SK-N-SH (cell line): ENCODE results near the gene EBF3. TPM values are rescaled to one million over a fixed set of nuclear protein-coding genes. Genes with fewer than 3 reads are reported as not detected.

Source experiments
- CTCF ChIA-PET: fragments of 300-600, 350-600 bp; formaldehyde crosslinking; extraction: SDS; loops from one replicate; lab custom pipeline; 2021; lab: Yijun Ruan, JAX
- POLR2A ChIA-PET: fragments of 350-600 bp; sonication (Branson Sonifier 250); formaldehyde crosslinking; extraction: SDS; loops from one replicate; lab custom pipeline; 2020; ENCODE audit warnings: antibody characterized with exemption, inconsistent platforms; lab: Yijun Ruan, JAX
- DNase-seq: peaks from one replicate; pipeline ENCODE4 v3.0.0; 2012
- H2AFZ ChIP-seq: fragments of 200-600 bp; sonication (generic); 2 replicates; pipeline ENCODE4 v1.8.1; 2016; ENCODE audit warnings: antibody characterized with exemption, mild to moderate bottlenecking, low read depth
- H3F3A ChIP-seq: fragments of 200-600 bp; sonication (generic); replicated peaks from 2 replicates; pipeline ENCODE3; 2016; ENCODE audit warnings: antibody characterized with exemption, mild to moderate bottlenecking; ENCODE audit not compliant: insufficient read depth
- H3K27ac ChIP-seq, 2 experiments: fragments of 200-500 bp in 1 of 2; fragments of 200-600 bp in 1 of 2; sonication (Bioruptor generic) in 1 of 2; sonication (generic), shearing (Covaris generic) in 1 of 2; 2 replicates each; pipeline versions ENCODE4 v1.5.1 to v1.6.1; 2014 to 2016; ENCODE audit warnings: low read depth in 2 of 2, inconsistent platforms in 1 of 2, low read length in 1 of 2, mild to moderate bottlenecking in 1 of 2, mixed read lengths in 1 of 2
- H3K27me3 ChIP-seq: fragments of 200-600 bp; sonication (generic), shearing (Covaris generic); 2 replicates; pipeline ENCODE4 v1.6.1; 2016; ENCODE audit warnings: mixed run types; ENCODE audit not compliant: insufficient read depth
- H3K36me3 ChIP-seq, 2 experiments: fragments of 200-500 bp in 1 of 2; fragments of 200-600 bp in 1 of 2; sonication (Bioruptor generic) in 1 of 2; sonication (generic) in 1 of 2; replicated peaks in 1 of 2; 2 replicates each; pipeline versions ENCODE3 to v1.5.1; 2014 to 2016; ENCODE audit warnings: low read length in 1 of 2, mild to moderate bottlenecking in 1 of 2; ENCODE audit not compliant: insufficient read depth in 2 of 2, control insufficient read depth in 1 of 2
- H3K4me1 ChIP-seq, 2 experiments: fragments of 200-500 bp in 1 of 2; fragments of 200-600 bp in 1 of 2; sonication (Bioruptor generic) in 1 of 2; sonication (generic), shearing (Covaris generic) in 1 of 2; 2 replicates each; pipeline versions ENCODE4 v1.5.1 to v1.6.1; 2014 to 2016; ENCODE audit warnings: low read depth in 1 of 2, low read length in 1 of 2, mixed run types in 1 of 2; ENCODE audit not compliant: insufficient read depth in 2 of 2, control insufficient read depth in 1 of 2
- H3K4me2 ChIP-seq: fragments of 200-600 bp; sonication (generic), shearing (Covaris generic); 2 replicates; pipeline ENCODE4 v1.6.1; 2017; ENCODE audit warnings: mixed run types
- H3K4me3 ChIP-seq, 2 experiments: fragments of 200-500 bp in 1 of 2; fragments of 200-600 bp in 1 of 2; sonication (Bioruptor generic) in 1 of 2; sonication (generic), shearing (Covaris generic) in 1 of 2; 2 replicates each; pipeline versions ENCODE4 v1.5.1 to v1.8.1; 2014 to 2016; ENCODE audit warnings: low read depth in 2 of 2, inconsistent platforms in 1 of 2, low read length in 1 of 2, mild to moderate bottlenecking in 1 of 2, mixed read lengths in 1 of 2, moderate library complexity in 1 of 2
- H3K79me2 ChIP-seq: fragments of 200-600 bp; sonication (generic); 2 replicates; pipeline ENCODE4 v1.8.1; 2017; ENCODE audit warnings: mild to moderate bottlenecking; ENCODE audit not compliant: insufficient read depth
- H3K9ac ChIP-seq: fragments of 200-600 bp; sonication (generic); 2 replicates; pipeline ENCODE4 v1.6.1; 2017; ENCODE audit warnings: mixed run types
- H3K9me2 ChIP-seq: fragments of 200-600 bp; sonication (generic); 2 replicates; pipeline ENCODE4 v1.6.1; 2017; ENCODE audit warnings: mixed run types
- H3K9me3 ChIP-seq: fragments of 200-600 bp; sonication (generic); 2 replicates; pipeline ENCODE4 v1.6.1; 2017; ENCODE audit warnings: mixed run types, mild to moderate bottlenecking, moderate library complexity
- H4K20me1 ChIP-seq: fragments of 200-600 bp; sonication (generic); 2 replicates; pipeline ENCODE4 v1.6.1; 2017; ENCODE audit warnings: mild to moderate bottlenecking, mixed run types; ENCODE audit not compliant: insufficient read depth
- CHD2 ChIP-seq: fragments of 150-350 bp; IDR thresholded peaks from 2 replicates; pipeline ENCODE4 v1.6.1; 2018; ENCODE audit warnings: low read length; ENCODE audit not compliant: partially characterized antibody
- CTCF ChIP-seq: fragments of 200-600 bp; sonication (generic); IDR thresholded peaks from 2 replicates; pipeline ENCODE4 v1.6.1; 2017; ENCODE audit warnings: antibody characterized with exemption, mild to moderate bottlenecking, moderate library complexity
- ELF1 ChIP-seq: IDR thresholded peaks from 2 replicates; pipeline ENCODE4 v1.4.0; 2012
- FOXJ3 ChIP-seq: sonication (generic); formaldehyde crosslinking; IDR thresholded peaks from 2 replicates; pipeline ENCODE4 v1.5.1; 2020; ENCODE audit warnings: mild to moderate bottlenecking, missing genetic modification reagents
- FOXM1 ChIP-seq: IDR thresholded peaks from 2 replicates; pipeline ENCODE4 v1.4.0; 2012; ENCODE audit warnings: low read depth, mild to moderate bottlenecking
- MXI1 ChIP-seq: IDR thresholded peaks from 2 replicates; pipeline ENCODE4 v1.6.1; 2012; ENCODE audit warnings: mild to moderate bottlenecking, low read depth, low read length, improper control_type of control experiment
- NRF1 ChIP-seq: IDR thresholded peaks from 2 replicates; pipeline ENCODE4 v1.6.1; 2012; ENCODE audit warnings: low read depth, mild to moderate bottlenecking, low read length
- RAD21 ChIP-seq: IDR thresholded peaks from 2 replicates; pipeline ENCODE4 v1.6.1; 2012; ENCODE audit warnings: mild to moderate bottlenecking, low read length
- RCOR1 ChIP-seq: fragments of 150-350 bp; IDR thresholded peaks from 2 replicates; pipeline ENCODE4 v1.6.1; 2017; ENCODE audit warnings: antibody characterized with exemption, low read length
- RFX5 ChIP-seq: IDR thresholded peaks from 2 replicates; pipeline ENCODE4 v1.6.1; 2012; ENCODE audit warnings: mild to moderate bottlenecking, improper control_type of control experiment, low read length
- RXRA ChIP-seq: IDR thresholded peaks from 2 replicates; pipeline ENCODE4 v1.4.0; 2012; ENCODE audit warnings: low read depth, mild to moderate bottlenecking, borderline replicate concordance
- SMC3 ChIP-seq: IDR thresholded peaks from 2 replicates; pipeline ENCODE4 v1.6.1; 2012; ENCODE audit warnings: low read depth, low read length, improper control_type of control experiment
- YY1 ChIP-seq: IDR thresholded peaks from 2 replicates; pipeline ENCODE4 v1.4.0; 2012; ENCODE audit warnings: low read depth, mild to moderate bottlenecking
- WGBS: methylation state at CpG from one replicate; pipeline ENCODE4 v1.1.6; 2017; ENCODE audit warnings: low lambda C conversion rate; 5-methylcytosine and 5-hydroxymethylcytosine counted together
- polyA plus RNA-seq, 3 experiments: library from polyadenylated mRNA; depleted of rRNA; stranded (reverse); fragments of >200 nt; gene quantifications; 2 replicates each; pipeline ENCODE4 v1.2.3, GENCODE V29; 2012
- TF ChIP-seq, protein P1 (sequence below): IDR thresholded peaks from 2 replicates; pipeline ENCODE4 v1.4.0; 2012; ENCODE audit warnings: low read depth, borderline replicate concordance
- TF ChIP-seq, protein P2 (sequence below): IDR thresholded peaks from 2 replicates; pipeline ENCODE4; 2012
- TF ChIP-seq, protein P3 (sequence below): IDR thresholded peaks from 2 replicates; pipeline ENCODE4 v1.6.1; 2012; ENCODE audit warnings: mild to moderate bottlenecking, low read depth, low read length, moderate library complexity

The EBF3 gene
- polyA plus RNA-seq, 1 of the 3 experiments (the other 2 are of a cell fraction), result not detected

DNA sequence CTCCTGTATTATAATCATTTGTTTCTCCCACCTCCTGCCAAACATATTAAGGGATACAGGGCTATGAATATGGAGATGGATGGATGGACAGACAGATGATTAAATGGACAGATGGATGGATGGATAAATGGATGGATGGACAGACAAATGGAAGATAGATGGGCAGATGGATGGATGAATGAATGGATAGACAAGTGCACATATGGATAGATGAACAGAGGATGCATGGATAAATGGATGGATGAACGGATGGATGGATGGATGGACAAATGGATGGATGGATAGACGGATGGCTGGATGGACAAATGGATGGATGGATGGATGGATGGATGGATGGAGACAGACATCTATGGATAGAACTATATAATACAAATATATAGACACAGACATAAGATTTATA, 59.8 kb downstream of the EBF3 start:
- Histone ChIP-seq H4K20me1 (no peaks in the 10 kb centered on the region), H3F3A (no peaks in the 10 kb centered on the region), H3K36me3 (no peaks in the 10 kb centered on the region), H3K27me3 (no peaks in the 10 kb centered on the region), H3K4me1 (no peaks in the 10 kb centered on the region), H2AFZ (no peak overlapping the region), H3K79me2 (no peaks in the 10 kb centered on the region), H3K9me3 (no peaks in the 10 kb centered on the region), H3K27ac (no peak overlapping the region), H3K9ac (no peak overlapping the region), H3K9me2 (no peaks in the 10 kb centered on the region), H3K4me3 (no peak overlapping the region), H3K4me2 (no peak overlapping the region)
- CTCF ChIA-PET, result interaction anchor here (1.6 kb wide), 1 partner anchor 15 kb away, joined by 4 read pairs; no protein-coding TSS in a partner anchor
- DNase-seq, result no peak
- POLR2A ChIA-PET, result no interaction called here
- 12% methylated on average over 2 of the region's 2 CpGs for WGBS
- TF ChIP-seq RCOR1 (no peak), SMC3 (no peak), FOXJ3 (no peak), RAD21 (no peak), YY1 (no peak), RXRA (no peak), NRF1 (no peak), MXI1 (no peak), CHD2 (no peak), ELF1 (no peak), RFX5 (no peak), CTCF (no peak), FOXM1 (no peak)
- TF ChIP-seq, protein P1, sequence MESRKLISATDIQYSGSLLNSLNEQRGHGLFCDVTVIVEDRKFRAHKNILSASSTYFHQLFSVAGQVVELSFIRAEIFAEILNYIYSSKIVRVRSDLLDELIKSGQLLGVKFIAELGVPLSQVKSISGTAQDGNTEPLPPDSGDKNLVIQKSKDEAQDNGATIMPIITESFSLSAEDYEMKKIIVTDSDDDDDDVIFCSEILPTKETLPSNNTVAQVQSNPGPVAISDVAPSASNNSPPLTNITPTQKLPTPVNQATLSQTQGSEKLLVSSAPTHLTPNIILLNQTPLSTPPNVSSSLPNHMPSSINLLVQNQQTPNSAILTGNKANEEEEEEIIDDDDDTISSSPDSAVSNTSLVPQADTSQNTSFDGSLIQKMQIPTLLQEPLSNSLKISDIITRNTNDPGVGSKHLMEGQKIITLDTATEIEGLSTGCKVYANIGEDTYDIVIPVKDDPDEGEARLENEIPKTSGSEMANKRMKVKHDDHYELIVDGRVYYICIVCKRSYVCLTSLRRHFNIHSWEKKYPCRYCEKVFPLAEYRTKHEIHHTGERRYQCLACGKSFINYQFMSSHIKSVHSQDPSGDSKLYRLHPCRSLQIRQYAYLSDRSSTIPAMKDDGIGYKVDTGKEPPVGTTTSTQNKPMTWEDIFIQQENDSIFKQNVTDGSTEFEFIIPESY, result no peak
- TF ChIP-seq, protein P2, sequence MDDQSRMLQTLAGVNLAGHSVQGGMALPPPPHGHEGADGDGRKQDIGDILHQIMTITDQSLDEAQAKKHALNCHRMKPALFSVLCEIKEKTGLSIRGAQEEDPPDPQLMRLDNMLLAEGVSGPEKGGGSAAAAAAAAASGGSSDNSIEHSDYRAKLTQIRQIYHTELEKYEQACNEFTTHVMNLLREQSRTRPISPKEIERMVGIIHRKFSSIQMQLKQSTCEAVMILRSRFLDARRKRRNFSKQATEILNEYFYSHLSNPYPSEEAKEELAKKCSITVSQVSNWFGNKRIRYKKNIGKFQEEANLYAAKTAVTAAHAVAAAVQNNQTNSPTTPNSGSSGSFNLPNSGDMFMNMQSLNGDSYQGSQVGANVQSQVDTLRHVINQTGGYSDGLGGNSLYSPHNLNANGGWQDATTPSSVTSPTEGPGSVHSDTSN, result no peak
- TF ChIP-seq, protein P3, sequence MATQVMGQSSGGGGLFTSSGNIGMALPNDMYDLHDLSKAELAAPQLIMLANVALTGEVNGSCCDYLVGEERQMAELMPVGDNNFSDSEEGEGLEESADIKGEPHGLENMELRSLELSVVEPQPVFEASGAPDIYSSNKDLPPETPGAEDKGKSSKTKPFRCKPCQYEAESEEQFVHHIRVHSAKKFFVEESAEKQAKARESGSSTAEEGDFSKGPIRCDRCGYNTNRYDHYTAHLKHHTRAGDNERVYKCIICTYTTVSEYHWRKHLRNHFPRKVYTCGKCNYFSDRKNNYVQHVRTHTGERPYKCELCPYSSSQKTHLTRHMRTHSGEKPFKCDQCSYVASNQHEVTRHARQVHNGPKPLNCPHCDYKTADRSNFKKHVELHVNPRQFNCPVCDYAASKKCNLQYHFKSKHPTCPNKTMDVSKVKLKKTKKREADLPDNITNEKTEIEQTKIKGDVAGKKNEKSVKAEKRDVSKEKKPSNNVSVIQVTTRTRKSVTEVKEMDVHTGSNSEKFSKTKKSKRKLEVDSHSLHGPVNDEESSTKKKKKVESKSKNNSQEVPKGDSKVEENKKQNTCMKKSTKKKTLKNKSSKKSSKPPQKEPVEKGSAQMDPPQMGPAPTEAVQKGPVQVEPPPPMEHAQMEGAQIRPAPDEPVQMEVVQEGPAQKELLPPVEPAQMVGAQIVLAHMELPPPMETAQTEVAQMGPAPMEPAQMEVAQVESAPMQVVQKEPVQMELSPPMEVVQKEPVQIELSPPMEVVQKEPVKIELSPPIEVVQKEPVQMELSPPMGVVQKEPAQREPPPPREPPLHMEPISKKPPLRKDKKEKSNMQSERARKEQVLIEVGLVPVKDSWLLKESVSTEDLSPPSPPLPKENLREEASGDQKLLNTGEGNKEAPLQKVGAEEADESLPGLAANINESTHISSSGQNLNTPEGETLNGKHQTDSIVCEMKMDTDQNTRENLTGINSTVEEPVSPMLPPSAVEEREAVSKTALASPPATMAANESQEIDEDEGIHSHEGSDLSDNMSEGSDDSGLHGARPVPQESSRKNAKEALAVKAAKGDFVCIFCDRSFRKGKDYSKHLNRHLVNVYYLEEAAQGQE, result no peak
